HFFc6 (cell line): ENCODE data around the gene LTK. TPM values are rescaled to one million over a fixed set of nuclear protein-coding genes. Genes with fewer than 3 reads are reported as not detected.

Source experiments
- DNase-seq: peaks from one replicate; pipeline ENCODE4 v3.0.0-alpha.2; 2018
- H3K27ac Mint-ChIP-seq: 2 replicates; pipeline ENCODE4 v1.8.0; 2020; ENCODE audit warnings: mild to moderate bottlenecking, mixed read lengths
- H3K27me3 Mint-ChIP-seq: 2 replicates; pipeline ENCODE4 v1.8.0; 2021; ENCODE audit warnings: mild to moderate bottlenecking, moderate library complexity, mixed read lengths; ENCODE audit not compliant: insufficient read depth
- H3K36me3 Mint-ChIP-seq: 2 replicates; pipeline ENCODE4 v1.8.0; 2021; ENCODE audit warnings: low read depth, mixed read lengths
- H3K4me1 Mint-ChIP-seq: 2 replicates; pipeline ENCODE4 v1.8.0; 2020; ENCODE audit warnings: low read depth, mixed read lengths
- H3K4me3 Mint-ChIP-seq: 2 replicates; pipeline ENCODE4 v1.8.0; 2020; ENCODE audit warnings: mild to moderate bottlenecking, moderate library complexity, mixed read lengths
- H3K9me3 Mint-ChIP-seq: 2 replicates; pipeline ENCODE4 v1.8.0; 2020; ENCODE audit warnings: mild to moderate bottlenecking, mixed read lengths
- CTCF ChIP-seq: fragments of 200-600 bp; sonication (generic); IDR thresholded peaks from 2 replicates; pipeline ENCODE4 v1.5.0; 2021; ENCODE audit warnings: antibody characterized with exemption, mild to moderate bottlenecking
- total RNA-seq, 6 experiments: library from RNA; stranded (reverse); fragmentation: NEBNext Ultra II Directional; extraction: Animal tissue kit (Norgen Biotek cat#: 25700); gene quantifications; 2 replicates in 1 of 6; 3 replicates in 5 of 6; pipeline ENCODE4 v1.2.3, GENCODE V29; 2021

The LTK gene
- total RNA-seq, 6 experiments from 2014 or later = 0.19 to 1.8 (median 1.2) TPM

GRCh38 chr15:41503669-41504010, 10.0 kb downstream of the LTK start:
- Mint-ChIP-seq H3K4me3 (no peak overlapping the region), H3K36me3 (no peaks in the 10 kb centered on the region), H3K27ac (no peak overlapping the region), H3K27me3 (peaks cover 16% of the 10 kb centered on the region), H3K9me3 (no peaks in the 10 kb centered on the region), H3K4me1 (no peaks in the 10 kb centered on the region)
- no peak for TF ChIP-seq CTCF
- no peak for DNase-seq

- no peak for DNase-seq
- Mint-ChIP-seq H3K4me1 (no peaks in the 10 kb centered on the region), H3K4me3 (no peak overlapping the region), H3K9me3 (no peaks in the 10 kb centered on the region), H3K27me3 (peaks cover 15% of the 10 kb centered on the region), H3K36me3 (no peaks in the 10 kb centered on the region), H3K27ac (no peak overlapping the region)
- no peak for TF ChIP-seq CTCF
Observed at GRCh38 chr15:41502795-41503668, 10.6 kb downstream of the LTK start.

GRCh38 chr15:41501931-41502794, 11.5 kb downstream of the LTK start:
- Mint-ChIP-seq H3K27ac (no peak overlapping the region), H3K27me3 (peaks cover 12% of the 10 kb centered on the region), H3K36me3 (no peaks in the 10 kb centered on the region), H3K4me3 (no peak overlapping the region), H3K9me3 (no peaks in the 10 kb centered on the region), H3K4me1 (no peaks in the 10 kb centered on the region)
- no peak for DNase-seq
- no peak for TF ChIP-seq CTCF

GRCh38 chr15:41501191-41501917, 12.3 kb downstream of the LTK start:
- no peak for DNase-seq
- H3K36me3 Mint-ChIP-seq = no peaks in the 10 kb centered on the region
- H3K9me3 Mint-ChIP-seq = no peaks in the 10 kb centered on the region
- H3K27ac Mint-ChIP-seq = no peak overlapping the region
- no peak overlapping the region for H3K4me3 Mint-ChIP-seq
- H3K4me1 Mint-ChIP-seq = no peaks in the 10 kb centered on the region
- H3K27me3 Mint-ChIP-seq = peaks cover 16% of the 10 kb centered on the region
- TF ChIP-seq CTCF = no peak

GRCh38 chr15:41499109-41499851, 14.3 kb downstream of the LTK start:
- Mint-ChIP-seq H3K27me3 (peaks cover 12% of the 10 kb centered on the region), H3K4me3 (no peak overlapping the region), H3K36me3 (no peaks in the 10 kb centered on the region), H3K27ac (no peak overlapping the region), H3K9me3 (no peaks in the 10 kb centered on the region), H3K4me1 (no peaks in the 10 kb centered on the region)
- no peak for DNase-seq
- TF ChIP-seq CTCF = no peak
